Cardiac muscle cell (in vitro differentiated cells and primary cell): Measurements from ENCODE around the gene TMEM87B. TPM values are rescaled to one million over a fixed set of nuclear protein-coding genes. Genes with fewer than 3 reads are reported as not detected.
A peak's percentile ranks its signal among the peaks of the same experiment; 100 is the strongest.

Experiments used
- DNase-seq, 2 donors: peaks; one replicate each; pipeline versions ENCODE4 v3.0.0 to v3.0.0-alpha.2; 2010 to 2017; ENCODE audit warnings: low read depth in 1 of 2, low spot score in 1 of 2
- H3K27ac ChIP-seq: fragments of 200-600 bp; sonication (generic); 2 replicates; pipeline ENCODE4 v1.5.1; 2016
- H3K27me3 ChIP-seq: fragments of 200-600 bp; sonication (generic); 2 replicates; pipeline ENCODE4 v1.6.0; 2016; ENCODE audit warnings: control low read depth
- H3K36me3 ChIP-seq: fragments of 200-600 bp; sonication (generic); 2 replicates; pipeline ENCODE4 v1.5.1; 2016; ENCODE audit warnings: control low read depth
- H3K4me1 ChIP-seq: fragments of 200-600 bp; sonication (generic); 2 replicates; pipeline ENCODE4 v1.8.1; 2017; ENCODE audit warnings: low read depth, mild to moderate bottlenecking, mixed run types
- H3K4me3 ChIP-seq: fragments of 200-600 bp; sonication (generic); 2 replicates; pipeline ENCODE4 v1.5.1; 2016; ENCODE audit warnings: mild to moderate bottlenecking
- H3K9me3 ChIP-seq: fragments of 200-600 bp; sonication (generic); 2 replicates; pipeline ENCODE4 v1.5.1; 2017; ENCODE audit warnings: low read depth, mild to moderate bottlenecking, control low read depth
- polyA plus RNA-seq: library from polyadenylated mRNA; unstranded; fragments of >200 nt; fragmentation: Nextera tagmentation; extraction: Ambion mirVana; gene quantifications from 2 replicates; pipeline ENCODE4 v1.2.1, GENCODE V29; 2016
- total RNA-seq: library from RNA; depleted of rRNA; stranded (reverse); fragments of >200 nt; gene quantifications from 2 replicates; pipeline ENCODE4 v1.2.3, GENCODE V29; 2016
- TF ChIP-seq, protein P1 (sequence below): IDR thresholded peaks from 2 replicates; pipeline ENCODE4 v1.5.1; 2012; ENCODE audit warnings: low read depth, mild to moderate bottlenecking, low read length

The TMEM87B gene
- total and polyA plus RNA-seq, 2 experiments from 2014 or later: 7.3 to 12.1 TPM

- Histone ChIP-seq H3K4me1 (no peaks in the 10 kb centered on the region), H3K36me3 (no peaks in the 10 kb centered on the region), H3K9me3 (no peaks in the 10 kb centered on the region), H3K4me3 (no peak overlapping the region), H3K27ac (no peak overlapping the region), H3K27me3 (no peaks in the 10 kb centered on the region)
- DNase-seq: peak in 1 of 2 donors; percentile 20
- TF ChIP-seq, protein P1, sequence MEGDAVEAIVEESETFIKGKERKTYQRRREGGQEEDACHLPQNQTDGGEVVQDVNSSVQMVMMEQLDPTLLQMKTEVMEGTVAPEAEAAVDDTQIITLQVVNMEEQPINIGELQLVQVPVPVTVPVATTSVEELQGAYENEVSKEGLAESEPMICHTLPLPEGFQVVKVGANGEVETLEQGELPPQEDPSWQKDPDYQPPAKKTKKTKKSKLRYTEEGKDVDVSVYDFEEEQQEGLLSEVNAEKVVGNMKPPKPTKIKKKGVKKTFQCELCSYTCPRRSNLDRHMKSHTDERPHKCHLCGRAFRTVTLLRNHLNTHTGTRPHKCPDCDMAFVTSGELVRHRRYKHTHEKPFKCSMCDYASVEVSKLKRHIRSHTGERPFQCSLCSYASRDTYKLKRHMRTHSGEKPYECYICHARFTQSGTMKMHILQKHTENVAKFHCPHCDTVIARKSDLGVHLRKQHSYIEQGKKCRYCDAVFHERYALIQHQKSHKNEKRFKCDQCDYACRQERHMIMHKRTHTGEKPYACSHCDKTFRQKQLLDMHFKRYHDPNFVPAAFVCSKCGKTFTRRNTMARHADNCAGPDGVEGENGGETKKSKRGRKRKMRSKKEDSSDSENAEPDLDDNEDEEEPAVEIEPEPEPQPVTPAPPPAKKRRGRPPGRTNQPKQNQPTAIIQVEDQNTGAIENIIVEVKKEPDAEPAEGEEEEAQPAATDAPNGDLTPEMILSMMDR: no peak
Observed at GRCh38 chr2:112157472-112157871, 102.4 kb downstream of the TMEM87B start.

GRCh38 chr2:112159454-112159921 lies 104.4 kb downstream of the TMEM87B start:
- Histone ChIP-seq H3K9me3 (no peaks in the 10 kb centered on the region), H3K36me3 (no peaks in the 10 kb centered on the region), H3K4me3 (no peak overlapping the region), H3K27ac (no peak overlapping the region), H3K4me1 (no peaks in the 10 kb centered on the region), H3K27me3 (no peaks in the 10 kb centered on the region)
- DNase-seq: no peak
- TF ChIP-seq, protein P1: no peak

DNA sequence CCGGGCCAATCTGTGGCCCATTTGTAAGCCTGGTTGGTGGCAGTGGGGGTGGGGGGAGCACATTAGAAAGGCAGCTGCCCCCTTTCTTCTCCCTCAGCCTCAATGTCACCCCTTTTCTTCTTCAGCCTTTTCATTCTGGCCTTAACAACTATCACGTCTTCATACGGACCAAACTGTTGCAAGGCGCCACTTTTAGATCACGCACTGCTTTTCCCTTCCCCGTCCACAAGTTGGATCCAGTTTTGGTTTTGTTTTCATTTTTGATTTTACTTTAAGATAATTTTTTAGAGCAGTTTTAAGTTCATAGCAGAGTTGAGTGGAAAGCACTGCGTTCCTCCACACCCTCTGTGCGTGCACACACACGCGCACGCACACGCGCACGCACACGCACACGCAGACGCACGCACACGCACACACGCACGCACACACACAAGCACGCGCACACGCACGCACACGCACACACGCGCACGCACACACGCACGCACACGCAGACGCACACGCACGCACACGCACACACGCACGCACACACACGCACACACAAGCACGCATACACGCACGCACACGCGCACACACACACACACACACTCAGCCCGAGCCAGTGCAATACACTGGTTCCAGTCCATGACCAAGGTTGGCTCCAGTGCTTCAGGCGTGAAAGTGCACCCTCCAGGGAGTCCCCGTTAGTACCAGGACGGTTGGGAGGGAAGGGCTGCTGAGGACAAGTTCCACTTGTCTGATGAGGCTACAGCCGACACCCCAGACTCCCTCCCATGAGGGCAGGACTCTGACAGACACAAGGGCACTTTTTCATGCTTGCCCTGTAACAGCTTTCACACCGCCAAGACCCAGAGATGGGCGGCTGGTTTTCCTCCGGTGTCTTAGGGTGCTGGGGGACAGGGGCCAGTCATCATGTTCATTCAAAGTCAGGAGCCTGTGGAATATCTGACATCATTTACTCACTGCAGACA lies 105.5 kb downstream of the TMEM87B start:
- H3K27me3 ChIP-seq: no peaks in the 10 kb centered on the region
- TF ChIP-seq, protein P1: no peak
- H3K36me3 ChIP-seq: no peaks in the 10 kb centered on the region
- no peak overlapping the region for H3K4me3 ChIP-seq
- no peaks in the 10 kb centered on the region for H3K9me3 ChIP-seq
- H3K27ac ChIP-seq: no peak overlapping the region
- H3K4me1 ChIP-seq: no peaks in the 10 kb centered on the region
- no peak for DNase-seq

DNA sequence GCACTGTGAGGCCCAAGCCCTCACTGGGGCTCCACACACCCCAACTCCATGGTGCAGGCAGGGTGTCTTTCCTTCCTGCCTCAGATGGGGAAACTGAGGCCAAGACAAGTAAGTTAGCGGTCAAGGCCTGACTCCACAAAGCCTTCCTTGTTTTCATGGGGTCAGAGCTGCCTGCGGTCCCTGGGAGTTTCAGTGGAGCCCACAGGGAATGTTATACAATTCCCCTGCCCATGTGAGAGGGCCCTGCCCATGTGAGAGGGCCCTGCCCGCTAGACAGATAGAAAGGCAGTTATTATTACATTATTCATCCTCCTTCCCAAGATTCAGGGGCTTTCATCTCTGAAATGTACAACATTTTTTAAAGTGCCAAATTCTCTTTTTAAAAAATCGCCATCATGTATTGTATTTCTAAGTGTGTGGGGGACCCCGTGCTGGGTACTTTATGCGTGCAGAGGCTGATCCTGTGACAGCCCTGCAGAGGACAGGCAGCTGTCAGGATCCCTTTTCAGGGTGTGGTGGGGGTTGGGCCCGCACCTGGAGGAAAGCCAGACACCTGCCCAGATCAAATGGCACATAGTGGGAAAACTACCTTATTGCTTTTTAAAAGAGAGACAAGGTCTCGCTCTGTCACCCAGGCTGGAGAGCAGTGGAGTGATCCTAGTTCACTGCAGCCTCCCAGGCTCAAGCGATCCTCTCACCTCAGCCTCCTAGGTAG lies 106.5 kb downstream of the TMEM87B start:
- no peak for DNase-seq
- Histone ChIP-seq H3K27ac (no peak overlapping the region), H3K4me3 (no peak overlapping the region), H3K4me1 (no peaks in the 10 kb centered on the region), H3K9me3 (no peaks in the 10 kb centered on the region), H3K36me3 (no peaks in the 10 kb centered on the region), H3K27me3 (no peaks in the 10 kb centered on the region)
- TF ChIP-seq, protein P1: no peak

DNA sequence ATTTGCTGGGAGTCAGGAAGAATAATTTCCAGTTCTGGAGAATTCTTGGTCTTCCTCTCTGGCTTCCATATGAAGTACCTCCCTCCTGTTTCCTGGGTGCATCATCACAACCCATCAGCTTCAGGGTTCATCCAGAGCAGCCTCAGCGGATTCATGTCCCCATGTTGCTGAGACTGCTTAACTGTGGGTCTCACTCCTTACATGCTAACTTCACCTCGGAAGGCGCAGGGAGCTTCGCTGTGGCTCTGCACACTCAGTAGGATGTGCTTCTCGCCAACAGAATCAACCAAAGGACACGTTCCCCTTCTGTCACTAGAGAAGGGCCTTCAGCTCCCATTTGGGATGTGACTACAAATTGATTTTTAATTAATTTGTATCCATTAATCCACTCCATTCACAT lies 107.3 kb downstream of the TMEM87B start:
- no peaks in the 10 kb centered on the region for H3K4me1 ChIP-seq
- H3K9me3 ChIP-seq: no peaks in the 10 kb centered on the region
- no peak overlapping the region for H3K4me3 ChIP-seq
- no peak for DNase-seq
- no peak overlapping the region for H3K27ac ChIP-seq
- no peaks in the 10 kb centered on the region for H3K36me3 ChIP-seq
- TF ChIP-seq, protein P1: no peak
- H3K27me3 ChIP-seq: no peaks in the 10 kb centered on the region
